GM12878 (cell line): ENCODE results near the gene SLCO4C1. TPM values are rescaled to one million over a fixed set of nuclear protein-coding genes. Genes with fewer than 3 reads are reported as not detected.

Source experiments
- ATAC-seq: fragments of 200-7000 bp; cut with Tn5 transposase; 3 replicates; pipeline ENCODE4 v1.9.1; 2020; ENCODE audit warnings: mild to moderate bottlenecking, moderate library complexity
- Bru-seq: library from RNA; stranded (reverse); fragments of 400-500 nt; gene quantifications from one replicate; lab custom pipeline; 2021; lab: Mats Ljungman, UMichigan
- BruChase-seq, 2 experiments: library from RNA; stranded (reverse); fragments of 400-500 nt; gene quantifications; one replicate each; lab custom pipeline; 2021; lab: Mats Ljungman, UMichigan
- BruUV-seq: library from RNA; stranded (reverse); fragments of 400-500 nt; replicated peaks from 2 replicates; lab custom pipeline; 2021; lab: Mats Ljungman, UMichigan
- CTCF ChIA-PET: fragments of 300-600 bp; sonication (Branson Sonifier 250); formaldehyde crosslinking; extraction: SDS; loops from one replicate; lab custom pipeline; 2021; ENCODE audit warnings: inconsistent platforms; lab: Yijun Ruan, JAX
- POLR2A ChIA-PET: fragments of 350-600 bp; formaldehyde crosslinking; extraction: SDS; loops from one replicate; lab custom pipeline; 2021; ENCODE audit warnings: inconsistent platforms; lab: Charles Lee
- RAD21 ChIA-PET: fragments of 300-600 bp; sonication (Branson Sonifier 250); formaldehyde crosslinking; loops from one replicate; lab custom pipeline; 2023; ENCODE audit warnings: antibody characterized with exemption; ENCODE audit not compliant: unreplicated experiment; lab: Charles Lee
- SMC1A ChIA-PET: fragments of 300-600 bp; sonication (Branson Sonifier 250); formaldehyde crosslinking; loops from one replicate; lab custom pipeline; 2023; ENCODE audit not compliant: unreplicated experiment, uncharacterized antibody; lab: Charles Lee
- DNase-seq: peaks from one replicate; pipeline ENCODE4 v3.0.0-alpha.2; 2011; ENCODE audit warnings: low read depth, low spot score
- FAIRE-seq: peaks from 3 replicates; lab custom pipeline; 2011; peaks lifted over from hg19 to GRCh38; lab: Jason Lieb, UNC
- H2AFZ ChIP-seq: 2 replicates; pipeline ENCODE4 v1.6.0; 2011; ENCODE audit warnings: low read depth, low read length, control low read depth; ENCODE audit not compliant: control insufficient read depth
- H3K27ac ChIP-seq: 2 replicates; pipeline ENCODE4 v1.5.1; 2011; ENCODE audit warnings: control low read depth; ENCODE audit not compliant: control insufficient read depth, insufficient read depth
- H3K27me3 ChIP-seq, 2 experiments: replicated peaks in 1 of 2; 2 replicates each; pipeline versions ENCODE4 v1.6.0 to v1.6.1; 2011; ENCODE audit warnings: low read length in 1 of 2; ENCODE audit not compliant: control insufficient read depth in 2 of 2, insufficient read depth in 2 of 2
- H3K36me3 ChIP-seq, 2 experiments: 2 replicates each; pipeline ENCODE4 v1.5.1; 2011; ENCODE audit warnings: low read length in 1 of 2; ENCODE audit not compliant: control insufficient read depth in 2 of 2, insufficient read depth in 2 of 2
- H3K4me1 ChIP-seq: 2 replicates; pipeline ENCODE4 v1.6.1; 2011; ENCODE audit warnings: mild to moderate bottlenecking, low read length, moderate library complexity, mixed read lengths; ENCODE audit not compliant: control insufficient read depth, insufficient read depth
- H3K4me2 ChIP-seq: 2 replicates; pipeline ENCODE4 v1.6.0; 2011; ENCODE audit warnings: control low read depth; ENCODE audit not compliant: control insufficient read depth, insufficient read depth
- H3K4me3 ChIP-seq: fragments of 200-600 bp; sonication (generic); 2 replicates; pipeline ENCODE4 v1.5.1; 2016
- H3K79me2 ChIP-seq: 2 replicates; pipeline ENCODE4 v1.6.0; 2011; ENCODE audit warnings: low read length; ENCODE audit not compliant: control insufficient read depth, insufficient read depth
- H3K9ac ChIP-seq: 2 replicates; pipeline ENCODE4 v1.8.0; 2011; ENCODE audit warnings: low read length, control low read depth, mixed read lengths; ENCODE audit not compliant: control insufficient read depth, insufficient read depth
- H3K9me3 ChIP-seq: replicated peaks from 3 replicates; pipeline ENCODE4 v1.5.1; 2011; ENCODE audit warnings: mild to moderate bottlenecking, low read length; ENCODE audit not compliant: control insufficient read depth, insufficient read depth
- H4K20me1 ChIP-seq: 2 replicates; pipeline ENCODE4 v1.6.0; 2011; ENCODE audit not compliant: control insufficient read depth, insufficient read depth
- NRF1 ChIP-seq: conservative IDR thresholded peaks from 2 replicates; pipeline ENCODE4 v1.6.1; 2011; ENCODE audit warnings: mild to moderate bottlenecking, low read depth, low read length, improper control_type of control experiment
- RAD21 ChIP-seq: IDR thresholded peaks from 2 replicates; pipeline ENCODE4 v1.6.1; 2011; ENCODE audit warnings: mild to moderate bottlenecking, low read depth, low read length, moderate library complexity; ENCODE audit not compliant: insufficient read depth
- RB1 ChIP-seq: fragments of 450-650 bp; formaldehyde crosslinking; IDR thresholded peaks from 2 replicates; pipeline ENCODE4 v1.6.1; 2017; ENCODE audit warnings: mild to moderate bottlenecking, borderline replicate concordance
- STAT1 ChIP-seq: fragments of 450-650 bp; conservative IDR thresholded peaks from 2 replicates; pipeline ENCODE4 v1.6.1; 2014; ENCODE audit warnings: antibody characterized with exemption, mild to moderate bottlenecking
- WGBS: methylation state at CpG from one replicate; pipeline ENCODE4 v1.1.6; 2016; ENCODE audit warnings: low lambda C conversion rate; ENCODE audit not compliant: insufficient replicate concordance, insufficient coverage; ENCODE audit errors: missing lambda C conversion rate; 5-methylcytosine and 5-hydroxymethylcytosine counted together
- in situ Hi-C: fragments of 300-500 bp; cut with MboI; formaldehyde crosslinking; loops from 9 replicates; pipeline ENCODE4 v1.14.3; 2018; ENCODE audit warnings: mixed read lengths
- intact Hi-C: fragments of 100-400 bp; cut with micrococcal nuclease; formaldehyde crosslinking; loops from one replicate; pipeline ENCODE4 v1.14.2; 2022; ENCODE audit not compliant: unreplicated experiment
- long read RNA-seq, 2 experiments: library from polyadenylated mRNA; unstranded; transcript quantifications; one replicate each; pipeline ENCODE4 v2.0.0, GENCODE V29; 2019 to 2020
- polyA minus RNA-seq, 3 experiments: library from RNA; depleted of rRNA, polyadenylated mRNA; stranded (reverse); fragments of >200 nt; gene quantifications; 2 replicates each; pipeline ENCODE4 v1.2.3, GENCODE V29; 2011
- polyA plus RNA-seq, 11 experiments: library from polyadenylated mRNA; depleted of rRNA in 4 of 11; unstranded in 6 of 11; stranded (reverse) in 5 of 11; fragments of >200 nt; fragmentation: Nextera tagmentation in 4 of 11; fragmentation: Illumina TruSeq in 1 of 11; extraction: Ambion mirVana in 4 of 11; extraction: Trizol in 1 of 11; gene quantifications; 1 replicate in 1 of 11; 2 replicates in 10 of 11; pipeline versions ENCODE4 v1.2.1 to v1.2.3, GENCODE V29; 2011 to 2016; ENCODE audit warnings: inconsistent platforms in 2 of 11, missing spikeins in 2 of 11, low read depth in 1 of 11
- total RNA-seq, 4 experiments: library from RNA; depleted of rRNA in 3 of 4; stranded (reverse); fragments of >200 nt in 3 of 4; fragmentation: Illumina TruSeq in 1 of 4; extraction: Trizol in 1 of 4; gene quantifications; 2 replicates each; pipeline versions ENCODE4 v1.2.1 to v1.2.3, GENCODE V29; 2013 to 2021
- TF ChIP-seq, protein P1 (sequence below): fragments of 450-650 bp; formaldehyde crosslinking; IDR thresholded peaks from 2 replicates; pipeline ENCODE4 v1.4.0; 2022; ENCODE audit warnings: mild to moderate bottlenecking, moderate library complexity
- TF ChIP-seq, protein P2 (sequence below): fragments of 150-350 bp; IDR thresholded peaks from 2 replicates; pipeline ENCODE4 v1.6.1; 2016; ENCODE audit warnings: low read depth, low read length

Gene SLCO4C1, protein sequence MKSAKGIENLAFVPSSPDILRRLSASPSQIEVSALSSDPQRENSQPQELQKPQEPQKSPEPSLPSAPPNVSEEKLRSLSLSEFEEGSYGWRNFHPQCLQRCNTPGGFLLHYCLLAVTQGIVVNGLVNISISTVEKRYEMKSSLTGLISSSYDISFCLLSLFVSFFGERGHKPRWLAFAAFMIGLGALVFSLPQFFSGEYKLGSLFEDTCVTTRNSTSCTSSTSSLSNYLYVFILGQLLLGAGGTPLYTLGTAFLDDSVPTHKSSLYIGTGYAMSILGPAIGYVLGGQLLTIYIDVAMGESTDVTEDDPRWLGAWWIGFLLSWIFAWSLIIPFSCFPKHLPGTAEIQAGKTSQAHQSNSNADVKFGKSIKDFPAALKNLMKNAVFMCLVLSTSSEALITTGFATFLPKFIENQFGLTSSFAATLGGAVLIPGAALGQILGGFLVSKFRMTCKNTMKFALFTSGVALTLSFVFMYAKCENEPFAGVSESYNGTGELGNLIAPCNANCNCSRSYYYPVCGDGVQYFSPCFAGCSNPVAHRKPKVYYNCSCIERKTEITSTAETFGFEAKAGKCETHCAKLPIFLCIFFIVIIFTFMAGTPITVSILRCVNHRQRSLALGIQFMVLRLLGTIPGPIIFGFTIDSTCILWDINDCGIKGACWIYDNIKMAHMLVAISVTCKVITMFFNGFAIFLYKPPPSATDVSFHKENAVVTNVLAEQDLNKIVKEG
- 0.17 and 0.19 TPM in 2 replicates for total RNA-seq (2013; cell fraction: nucleolus; rRNA removed)
- total RNA-seq (2014; rRNA removed) (0.93 and 0.96 TPM in 2 replicates), total RNA-seq (2014; rRNA removed; fragmentation: Illumina TruSeq; extraction: Trizol) (0.81 and 0.92 TPM in 2 replicates), total RNA-seq (2021) (0.72 and 0.87 TPM in 2 replicates), polyA plus RNA-seq (2011; rRNA removed) (3.9 and 5.8 TPM in 2 replicates), polyA plus RNA-seq (2014; fragmentation: Illumina TruSeq; extraction: Trizol) (0.85 and 1.0 TPM in 2 replicates), polyA plus RNA-seq (2014; fragmentation: Nextera tagmentation; extraction: Ambion mirVana) (under 1 TPM; 0.14 to 0.20 TPM), polyA plus RNA-seq (2014; rRNA removed) (0.58 and 0.85 TPM in 2 replicates), polyA plus RNA-seq (2016; fragmentation: Nextera tagmentation; extraction: Ambion mirVana) (under 1 TPM; 0.12 to 0.14 TPM), polyA minus RNA-seq (2011; rRNA and poly(A)+ RNA removed) (3.9 and 4.5 TPM in 2 replicates), Bru-seq, nascent RNA (percentile 25 among the genes with signal in this experiment), BruChase-seq, experiment 1, labeled RNA remaining after a 6-hour chase (percentile 19 among the genes with signal in this experiment), BruChase-seq, experiment 2, labeled RNA remaining after a 2-hour chase (percentile 23 among the genes with signal in this experiment)
- 0.20 TPM for polyA plus RNA-seq (2011; ENCODE audit: low read depth)
- polyA plus RNA-seq (2011; cell fraction: cytosol; rRNA removed): 1.7 TPM in 2 replicates
- polyA plus RNA-seq (2011; cell fraction: nucleus; rRNA removed): 1.4 and 1.7 TPM in 2 replicates
- 0.34 and 0.56 TPM in 2 replicates for polyA plus RNA-seq (2012)
- 1.6 and 3.0 TPM in 2 replicates for polyA minus RNA-seq (2011; cell fraction: cytosol; rRNA and poly(A)+ RNA removed)
- 2.4 and 3.6 TPM in 2 replicates for polyA minus RNA-seq (2011; cell fraction: nucleus; rRNA and poly(A)+ RNA removed)
- long read RNA-seq, experiment 1, full-length matches to known transcripts: 2 of 2 reads
- long read RNA-seq, experiment 1, partial matches to known transcripts: 0 of 2 reads
- long read RNA-seq, experiment 1, other reads (novel, unspliced or antisense): 0 of 2 reads
- long read RNA-seq, experiment 2, full-length matches to known transcripts: 2 of 4 reads
- long read RNA-seq, experiment 2, partial matches to known transcripts: 2 of 4 reads
- long read RNA-seq, experiment 2, other reads (novel, unspliced or antisense): 0 of 4 reads

DNA sequence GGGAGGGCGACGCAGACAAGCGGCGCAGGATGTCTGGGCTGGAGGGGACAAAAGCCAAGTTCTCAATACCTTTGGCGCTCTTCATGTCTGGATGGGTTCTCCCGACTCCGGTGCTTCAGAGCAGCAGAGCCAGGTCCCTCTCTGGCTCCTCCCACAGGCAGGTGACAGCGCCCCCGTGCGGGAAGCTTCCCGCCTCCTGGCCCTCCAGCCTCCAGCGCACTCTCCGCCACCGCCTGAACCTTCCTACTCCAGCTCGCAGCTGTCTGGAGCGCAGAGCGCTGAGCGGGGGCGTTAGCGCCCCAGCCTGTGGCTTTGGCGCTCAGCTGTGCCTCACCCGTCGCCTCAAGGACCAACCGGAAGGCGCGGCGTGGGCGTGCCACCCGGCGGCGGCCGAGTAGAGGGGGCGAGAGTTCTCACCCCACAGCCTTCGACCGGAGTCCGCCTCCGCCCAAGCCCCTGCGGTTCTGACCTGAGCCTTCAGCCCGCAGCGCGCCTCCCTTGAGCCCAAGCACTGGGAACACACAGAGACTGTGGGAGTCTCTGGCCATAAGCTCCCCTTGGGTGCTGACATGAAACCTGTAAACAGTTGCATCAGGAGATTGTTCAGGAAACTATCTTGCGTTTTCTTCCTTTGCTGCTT lies at the start of gene SLCO4C1:
SLCO4C1 (minus strand) TSS at position 107 of the 640 bp plus-strand sequence; CDS start at position 85, 22 bp downstream.
- POLR2A ChIA-PET: interaction anchor here (0.6 kb wide), 1 partner anchor 46 kb away, joined by 5 read pairs; no protein-coding TSS in a partner anchor
- Histone ChIP-seq H3K9me3 (no peaks in the 10 kb centered on the region), H3K4me2 (peak within 1 kb of the TSS; percentile 88), H3K27me3 (peaks cover 1 to 2% of the 10 kb centered on the region in 2 experiments; a peak in 1 of 4 replicates), H3K4me1 (no peaks in the 10 kb centered on the region), H2AFZ (peak within 1 kb of the TSS; percentile 72), H3K4me3 (peak within 1 kb of the TSS; percentile 58; the same call in 1 of the 2 replicates), H3K9ac (no peak within 1 kb of the TSS; the same call in 1 of the 2 replicates), H4K20me1 (no peaks in the 10 kb centered on the region), H3K36me3 (no peaks in the 10 kb centered on the region), H3K27ac (no peak within 1 kb of the TSS), H3K79me2 (no peaks in the 10 kb centered on the region)
- RAD21 ChIA-PET: interaction anchor here (1.3 kb wide), 1 partner anchor 50 kb away, joined by 3 read pairs; no protein-coding TSS in a partner anchor
- FAIRE-seq (no peak), ATAC-seq (peak; percentile 89), DNase-seq (peak; percentile 57)
- intact Hi-C loops (no loop called here), in situ Hi-C loops (no loop called here)
- 2% methylated on average over 36 of the region's 42 CpGs for WGBS
- SMC1A ChIA-PET: interaction anchor here (0.7 to 1.9 kb wide), 3 partner anchors 10 to 13 kb away, joined by 3 to 8 read pairs (median 4); no protein-coding TSS in a partner anchor
- CTCF ChIA-PET: interaction anchor here (1.0 to 1.6 kb wide), 7 partner anchors 10 to 144 kb away, joined by 3 to 5 read pairs (median 4); no protein-coding TSS in a partner anchor
- BruUV-seq: no TSS peak
- peak; percentile 15; the same call in 1 of the 2 replicates for TF ChIP-seq RAD21
- TF ChIP-seq, protein P1, sequence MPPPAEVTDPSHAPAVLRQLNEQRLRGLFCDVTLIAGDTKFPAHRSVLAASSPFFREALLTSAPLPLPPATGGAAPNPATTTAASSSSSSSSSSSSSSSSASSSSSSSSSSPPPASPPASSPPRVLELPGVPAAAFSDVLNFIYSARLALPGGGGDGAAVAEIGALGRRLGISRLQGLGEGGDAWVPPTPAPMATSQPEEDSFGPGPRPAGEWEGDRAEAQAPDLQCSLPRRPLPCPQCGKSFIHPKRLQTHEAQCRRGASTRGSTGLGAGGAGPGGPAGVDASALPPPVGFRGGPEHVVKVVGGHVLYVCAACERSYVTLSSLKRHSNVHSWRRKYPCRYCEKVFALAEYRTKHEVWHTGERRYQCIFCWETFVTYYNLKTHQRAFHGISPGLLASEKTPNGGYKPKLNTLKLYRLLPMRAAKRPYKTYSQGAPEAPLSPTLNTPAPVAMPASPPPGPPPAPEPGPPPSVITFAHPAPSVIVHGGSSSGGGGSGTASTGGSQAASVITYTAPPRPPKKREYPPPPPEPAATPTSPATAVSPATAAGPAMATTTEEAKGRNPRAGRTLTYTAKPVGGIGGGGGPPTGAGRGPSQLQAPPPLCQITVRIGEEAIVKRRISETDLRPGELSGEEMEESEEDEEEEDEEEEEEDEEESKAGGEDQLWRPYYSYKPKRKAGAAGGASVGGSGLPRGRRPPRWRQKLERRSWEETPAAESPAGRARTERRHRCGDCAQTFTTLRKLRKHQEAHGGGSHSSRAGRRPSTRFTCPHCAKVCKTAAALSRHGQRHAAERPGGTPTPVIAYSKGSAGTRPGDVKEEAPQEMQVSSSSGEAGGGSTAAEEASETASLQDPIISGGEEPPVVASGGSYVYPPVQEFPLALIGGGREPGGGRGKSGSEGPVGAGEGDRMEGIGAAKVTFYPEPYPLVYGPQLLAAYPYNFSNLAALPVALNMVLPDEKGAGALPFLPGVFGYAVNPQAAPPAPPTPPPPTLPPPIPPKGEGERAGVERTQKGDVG (CRISPR knock-in tag): no peak
- no peak for TF ChIP-seq RB1
- TF ChIP-seq, protein P2, sequence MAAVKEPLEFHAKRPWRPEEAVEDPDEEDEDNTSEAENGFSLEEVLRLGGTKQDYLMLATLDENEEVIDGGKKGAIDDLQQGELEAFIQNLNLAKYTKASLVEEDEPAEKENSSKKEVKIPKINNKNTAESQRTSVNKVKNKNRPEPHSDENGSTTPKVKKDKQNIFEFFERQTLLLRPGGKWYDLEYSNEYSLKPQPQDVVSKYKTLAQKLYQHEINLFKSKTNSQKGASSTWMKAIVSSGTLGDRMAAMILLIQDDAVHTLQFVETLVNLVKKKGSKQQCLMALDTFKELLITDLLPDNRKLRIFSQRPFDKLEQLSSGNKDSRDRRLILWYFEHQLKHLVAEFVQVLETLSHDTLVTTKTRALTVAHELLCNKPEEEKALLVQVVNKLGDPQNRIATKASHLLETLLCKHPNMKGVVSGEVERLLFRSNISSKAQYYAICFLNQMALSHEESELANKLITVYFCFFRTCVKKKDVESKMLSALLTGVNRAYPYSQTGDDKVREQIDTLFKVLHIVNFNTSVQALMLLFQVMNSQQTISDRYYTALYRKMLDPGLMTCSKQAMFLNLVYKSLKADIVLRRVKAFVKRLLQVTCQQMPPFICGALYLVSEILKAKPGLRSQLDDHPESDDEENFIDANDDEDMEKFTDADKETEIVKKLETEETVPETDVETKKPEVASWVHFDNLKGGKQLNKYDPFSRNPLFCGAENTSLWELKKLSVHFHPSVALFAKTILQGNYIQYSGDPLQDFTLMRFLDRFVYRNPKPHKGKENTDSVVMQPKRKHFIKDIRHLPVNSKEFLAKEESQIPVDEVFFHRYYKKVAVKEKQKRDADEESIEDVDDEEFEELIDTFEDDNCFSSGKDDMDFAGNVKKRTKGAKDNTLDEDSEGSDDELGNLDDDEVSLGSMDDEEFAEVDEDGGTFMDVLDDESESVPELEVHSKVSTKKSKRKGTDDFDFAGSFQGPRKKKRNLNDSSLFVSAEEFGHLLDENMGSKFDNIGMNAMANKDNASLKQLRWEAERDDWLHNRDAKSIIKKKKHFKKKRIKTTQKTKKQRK: no peak
- TF ChIP-seq NRF1: no peak
- no peak for TF ChIP-seq STAT1
